Stomach (tissue), 9 donors: ENCODE measurements around the gene ZNF578. TPM values are rescaled to one million over a fixed set of nuclear protein-coding genes. Genes with fewer than 3 reads are reported as not detected.

Source experiments
- DNase-seq, 2 donors: peaks; one replicate each; pipeline versions ENCODE4 v3.0.0 to v3.0.0-alpha.2; 2013 to 2019
- H3K27ac ChIP-seq, 5 donors: fragments of 200-600 bp in 4 of 5; sonication (generic) in 4 of 5; one replicate each; pipeline ENCODE4 v1.5.1; 2013 to 2019; ENCODE audit warnings: mild to moderate bottlenecking in 1 of 5, moderate library complexity in 1 of 5
- H3K27me3 ChIP-seq, 3 donors: fragments of 200-600 bp; sonication (generic); one replicate each; pipeline ENCODE4 v1.5.1; 2017 to 2019; ENCODE audit warnings: mixed run types in 1 of 3
- H3K36me3 ChIP-seq, 4 donors: fragments of 200-600 bp; sonication (generic); 1 replicate in 3 of 4; 2 replicates in 1 of 4; pipeline ENCODE4 v1.5.1; 2016 to 2019
- H3K4me1 ChIP-seq, 4 donors: fragments of 200-600 bp; sonication (generic); one replicate each; pipeline ENCODE4 v1.5.1; 2016 to 2019
- H3K4me3 ChIP-seq, 4 donors: fragments of 200-600 bp; sonication (generic) in 3 of 4; one replicate each; pipeline ENCODE4 v1.5.1; 2016 to 2019; ENCODE audit warnings: mild to moderate bottlenecking in 1 of 4
- H3K9me3 ChIP-seq, 4 donors: fragments of 200-600 bp; sonication (generic); one replicate each; pipeline ENCODE4 v1.5.1; 2016 to 2019
- EP300 ChIP-seq: sonication (generic); formaldehyde crosslinking; IDR thresholded peaks from one replicate; pipeline ENCODE4 v1.6.1; 2017; ENCODE audit warnings: antibody characterized with exemption
- POLR2A ChIP-seq, 4 donors: fragments of 450-650 bp; IDR thresholded peaks; one replicate each; pipeline ENCODE4 v1.6.1; 2016; ENCODE audit warnings: antibody characterized with exemption in 4 of 4, control low read depth in 2 of 4, mild to moderate bottlenecking in 1 of 4, moderate library complexity in 1 of 4
- POLR2AphosphoS5 ChIP-seq, 3 donors: sonication (generic); formaldehyde crosslinking; IDR thresholded peaks; one replicate each; pipeline ENCODE4 v1.6.1; 2016; ENCODE audit warnings: antibody characterized with exemption in 3 of 3
- WGBS, 5 donors: extraction: QIAGEN DNeasy Blood & Tissue Kit in 3 of 5; methylation state at CpG; one replicate each; pipeline versions ENCODE4 v1.1.5 to v1.1.7; 2013 to 2018; 5-methylcytosine and 5-hydroxymethylcytosine counted together
- intact Hi-C: fragments of 100-400 bp; cut with DNase I; formaldehyde crosslinking; loops from one replicate; pipeline ENCODE4 v1.15.1; 2023; ENCODE audit warnings: low total_unique reads
- polyA plus RNA-seq, 3 donors: library from polyadenylated mRNA; stranded (reverse); fragments of 200-250 nt; gene quantifications; one replicate each; pipeline ENCODE4 v1.2.3, GENCODE V29; 2013
- total RNA-seq, 5 donors: library from RNA; depleted of rRNA; stranded (reverse); fragments of >200 nt; gene quantifications; one replicate each; pipeline versions ENCODE4 v1.1.0 to v1.2.3, GENCODE V29; 2014 to 2016
- TF ChIP-seq, protein P1 (sequence below), 7 experiments: fragments of 450-650 bp in 4 of 7; fragments of 200-600 bp in 3 of 7; sonication (generic) in 3 of 7; IDR thresholded peaks; one replicate each; pipeline ENCODE4 v1.5.1; 2016 to 2019; ENCODE audit warnings: antibody characterized with exemption in 7 of 7, control low read depth in 2 of 7, mild to moderate bottlenecking in 1 of 7
- donor health status: healthy with polysubstance abuse.
- donor health status: Bipolar disorder and iron deficiency.
- donor health status: healthy.

Gene ZNF578
- total and polyA plus RNA-seq, 8 donors, result 0.25 to 4.4 (median 0.44) TPM; not detected in 4

DNA sequence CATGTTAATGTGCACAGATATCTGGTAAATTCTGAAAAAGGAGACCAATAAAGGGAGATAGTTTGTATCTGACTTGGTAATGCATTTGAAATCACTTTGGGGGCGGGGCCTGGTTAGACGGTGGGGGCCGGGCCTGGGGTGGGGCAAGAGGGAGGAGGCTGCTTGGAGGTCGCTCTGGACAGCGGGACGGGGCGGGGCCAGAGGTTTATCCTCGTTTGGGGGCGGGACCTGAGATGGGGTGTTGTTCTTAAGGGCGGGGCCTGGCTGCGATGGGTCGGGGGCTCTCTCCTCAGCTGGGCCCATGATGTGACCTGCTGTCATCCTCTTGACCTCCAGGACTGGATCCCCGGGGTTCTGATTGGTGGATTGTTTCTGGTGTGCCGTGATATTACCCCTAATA, 69.2 kb downstream of the ZNF578 start:
- Histone ChIP-seq H3K4me3 (no peak overlapping the region), H3K36me3 (no peaks in the 10 kb centered on the region), H3K9me3 (peaks cover 4 to 67% (median 40%) of the 10 kb centered on the region in 4 donors), H3K27ac (no peak overlapping the region), H3K27me3 (no peaks in the 10 kb centered on the region), H3K4me1 (peaks cover 0 to 8% (median 4%) of the 10 kb centered on the region in 4 donors)
- TF ChIP-seq, protein P1, sequence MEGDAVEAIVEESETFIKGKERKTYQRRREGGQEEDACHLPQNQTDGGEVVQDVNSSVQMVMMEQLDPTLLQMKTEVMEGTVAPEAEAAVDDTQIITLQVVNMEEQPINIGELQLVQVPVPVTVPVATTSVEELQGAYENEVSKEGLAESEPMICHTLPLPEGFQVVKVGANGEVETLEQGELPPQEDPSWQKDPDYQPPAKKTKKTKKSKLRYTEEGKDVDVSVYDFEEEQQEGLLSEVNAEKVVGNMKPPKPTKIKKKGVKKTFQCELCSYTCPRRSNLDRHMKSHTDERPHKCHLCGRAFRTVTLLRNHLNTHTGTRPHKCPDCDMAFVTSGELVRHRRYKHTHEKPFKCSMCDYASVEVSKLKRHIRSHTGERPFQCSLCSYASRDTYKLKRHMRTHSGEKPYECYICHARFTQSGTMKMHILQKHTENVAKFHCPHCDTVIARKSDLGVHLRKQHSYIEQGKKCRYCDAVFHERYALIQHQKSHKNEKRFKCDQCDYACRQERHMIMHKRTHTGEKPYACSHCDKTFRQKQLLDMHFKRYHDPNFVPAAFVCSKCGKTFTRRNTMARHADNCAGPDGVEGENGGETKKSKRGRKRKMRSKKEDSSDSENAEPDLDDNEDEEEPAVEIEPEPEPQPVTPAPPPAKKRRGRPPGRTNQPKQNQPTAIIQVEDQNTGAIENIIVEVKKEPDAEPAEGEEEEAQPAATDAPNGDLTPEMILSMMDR (IDR thresholded peaks at IDR 0.05), result no peak
- TF ChIP-seq EP300 (no peak), POLR2AphosphoS5 (IDR thresholded peaks at IDR 0.05) (no peak), POLR2A (IDR thresholded peaks at IDR 0.05) (no peak)
- peak in 1 of 2 donors; percentile 23 for DNase-seq
- 76 to 85% (median 81%) methylated on average over 14 of the region's 14 CpGs for WGBS, 5 donors
- intact Hi-C loops, result no loop called here

DNA sequence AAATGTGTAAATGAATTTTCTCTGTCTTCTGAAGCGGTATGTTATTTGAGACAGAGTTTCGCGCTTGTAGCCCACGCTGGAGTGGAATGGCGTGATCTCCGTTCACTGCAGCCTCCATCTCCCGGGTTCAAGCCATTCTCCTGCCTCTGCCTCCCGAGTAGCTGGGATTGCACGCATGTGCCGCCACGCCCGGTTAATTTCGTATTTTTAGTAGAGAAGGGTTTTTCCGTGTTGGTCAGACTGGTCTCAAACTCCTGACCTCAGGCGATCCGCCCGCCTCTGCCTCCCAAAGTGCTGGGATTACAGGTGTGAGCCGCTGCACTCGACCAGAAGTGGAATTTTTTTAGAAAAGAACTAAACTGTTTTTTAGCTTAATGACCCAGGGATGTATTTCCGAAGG, 70.7 kb downstream of the ZNF578 start:
- no peaks in the 10 kb centered on the region for H3K36me3 ChIP-seq
- no peak overlapping the region for H3K27ac ChIP-seq
- H3K27me3 ChIP-seq, result no peaks in the 10 kb centered on the region
- H3K4me1 ChIP-seq, result peaks cover 4 to 22% (median 14%) of the 10 kb centered on the region in 4 donors
- peaks cover 4 to 55% (median 34%) of the 10 kb centered on the region in 4 donors for H3K9me3 ChIP-seq
- intact Hi-C loops, result no loop called here
- WGBS, 5 donors, result 90 to 94% (median 92%) methylated on average over 20 of the region's 20 CpGs
- no peak for DNase-seq
- TF ChIP-seq POLR2A (IDR thresholded peaks at IDR 0.05), result no peak
- TF ChIP-seq, protein P1 (IDR thresholded peaks at IDR 0.05), result no peak
- TF ChIP-seq EP300, result no peak
- no peak for TF ChIP-seq POLR2AphosphoS5 (IDR thresholded peaks at IDR 0.05)
- H3K4me3 ChIP-seq, result no peak overlapping the region

DNA sequence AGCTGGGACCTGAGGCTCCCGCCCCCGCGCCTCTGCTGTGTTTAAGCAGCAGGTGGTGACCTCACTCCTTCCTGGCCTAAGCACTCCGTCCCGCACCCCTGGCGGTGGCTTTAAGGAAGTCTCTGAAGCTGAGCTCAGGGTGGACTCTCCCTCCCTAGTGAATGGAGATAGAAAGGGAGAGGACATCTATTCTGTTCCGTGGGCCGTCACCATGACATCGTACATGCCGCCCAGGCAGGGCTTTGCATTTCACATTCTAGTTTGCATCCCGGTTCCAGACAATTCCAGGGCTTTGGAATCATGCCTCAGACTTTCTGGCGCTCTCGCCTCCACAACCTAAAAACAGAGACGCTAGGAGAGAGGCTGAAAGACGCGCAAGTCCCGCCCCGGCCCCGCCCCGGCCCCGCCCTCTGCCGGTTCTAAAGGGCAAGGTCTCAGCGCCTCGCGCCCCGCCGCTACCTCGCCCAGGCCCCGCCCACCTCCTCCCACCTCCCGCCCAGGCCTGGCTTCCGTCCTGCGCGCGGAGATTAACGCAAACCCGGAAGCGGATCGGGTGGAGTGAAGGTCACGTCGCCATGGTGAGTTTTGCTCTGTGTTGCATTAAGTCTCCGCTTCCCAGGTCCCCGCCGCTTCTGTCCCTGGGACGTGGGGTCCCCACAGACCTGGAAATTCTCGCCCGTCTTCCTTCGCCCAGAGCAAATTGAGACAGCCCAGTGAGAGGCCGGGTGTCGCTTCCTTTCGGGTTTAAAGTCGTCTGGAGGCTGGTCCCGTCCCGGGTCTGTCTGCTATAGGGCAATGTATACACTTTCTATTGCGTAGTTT, 74.0 kb downstream of the ZNF578 start, which contains the start of gene ZNF808:
Gene ZNF808, plus strand, starts transcription at position 535 of the 822 bp plus-strand sequence. CDS start 15,617 bp downstream, outside the sequence.
- Histone ChIP-seq H3K36me3 (no peaks in the 10 kb centered on the region), H3K4me3 (peak within 1 kb of the TSS; percentile 70 to 90 (median 75)), H3K27me3 (no peaks in the 10 kb centered on the region), H3K4me1 (peaks cover 4 to 27% (median 17%) of the 10 kb centered on the region in 4 donors), H3K9me3 (peaks cover 0 to 31% (median 12%) of the 10 kb centered on the region in 4 donors), H3K27ac (peak within 1 kb of the TSS; percentile 82 to 96 (median 91))
- TF ChIP-seq POLR2A (IDR thresholded peaks at IDR 0.05), result peak in 1 of 4 donors; percentile 24
- TF ChIP-seq, protein P1 (IDR thresholded peaks at IDR 0.05), result peak in 5 of 7 experiments; percentile 44 to 76 (median 67)
- no peak for TF ChIP-seq EP300
- peak; percentile 58 to 85 (median 84) for TF ChIP-seq POLR2AphosphoS5 (IDR thresholded peaks at IDR 0.05)
- intact Hi-C loops, result no loop called here
- WGBS, 5 donors, result 0 to 2% (median 1%) methylated on average over 36 to 54 of the region's 54 CpGs
- peak; percentile 97 to 98 for DNase-seq

DNA sequence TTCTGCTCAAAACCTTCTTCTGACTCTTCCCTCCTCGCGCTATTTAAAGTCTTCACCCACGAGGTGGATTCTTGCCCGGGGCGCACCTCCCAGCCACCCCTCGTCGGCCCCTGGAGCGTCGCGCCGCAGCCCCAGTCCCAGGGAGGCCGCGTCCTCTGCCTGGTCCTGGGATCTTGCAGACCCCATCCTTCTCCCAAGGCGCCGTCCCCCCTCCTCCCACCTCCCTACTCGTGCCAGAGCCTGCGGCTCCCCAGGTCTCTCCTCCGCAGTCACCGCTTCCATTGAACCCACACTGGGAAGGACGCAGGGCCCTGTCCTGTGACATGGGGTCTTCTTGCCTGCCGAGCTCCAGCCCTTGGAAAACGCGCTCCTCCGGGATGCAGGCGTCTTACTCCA, 74.6 kb downstream of the ZNF578 start:
- H3K4me1 ChIP-seq, result peaks cover 4 to 27% (median 17%) of the 10 kb centered on the region in 4 donors
- 0 to 2% (median 1%) methylated on average over 25 of the region's 25 CpGs for WGBS, 5 donors
- H3K9me3 ChIP-seq, result peaks cover 0 to 25% (median 9%) of the 10 kb centered on the region in 4 donors
- TF ChIP-seq POLR2A (IDR thresholded peaks at IDR 0.05), result no peak
- no peak for TF ChIP-seq POLR2AphosphoS5 (IDR thresholded peaks at IDR 0.05)
- no peak for TF ChIP-seq EP300
- TF ChIP-seq, protein P1 (IDR thresholded peaks at IDR 0.05), result no peak
- peak in 1 of 2 donors; percentile 53 for DNase-seq
- intact Hi-C loops, result no loop called here
- no peaks in the 10 kb centered on the region for H3K27me3 ChIP-seq
- H3K27ac ChIP-seq, result peak overlapping the region; percentile 82 to 95 (median 89)
- H3K4me3 ChIP-seq, result peak overlapping the region; percentile 70 to 90 (median 75)
- H3K36me3 ChIP-seq, result peaks cover 0 to 4% (median 1%) of the 10 kb centered on the region in 4 donors
